HepG2 (cell line): ENCODE results near the gene ULBP1. TPM values are rescaled to one million over a fixed set of nuclear protein-coding genes. Genes with fewer than 3 reads are reported as not detected.
A peak's percentile ranks its signal among the peaks of the same experiment; 100 is the strongest.

ENCODE experiments used
- ARNT2 ChIP-seq: sonication (generic); formaldehyde crosslinking; IDR thresholded peaks from 2 replicates; pipeline ENCODE4 v1.8.0; 2022; ENCODE audit warnings: mild to moderate bottlenecking, low read depth, missing genetic modification reagents, moderate library complexity
- FOXA1 ChIP-seq, 2 experiments: fragments of 450-650 bp in 1 of 2; sonication (generic) in 1 of 2; formaldehyde crosslinking in 1 of 2; IDR thresholded peaks; 2 replicates each; pipeline versions ENCODE4 v1.4.0 to v1.6.1; 2016 to 2020; ENCODE audit warnings: missing genetic modification reagents in 1 of 2
- JUNB ChIP-seq: sonication (generic); formaldehyde crosslinking; IDR thresholded peaks from 2 replicates; pipeline ENCODE4 v1.8.0; 2022; ENCODE audit warnings: missing genetic modification reagents, mild to moderate bottlenecking, borderline replicate concordance
- MXD4 ChIP-seq: IDR thresholded peaks from 2 replicates; pipeline ENCODE4 v1.6.1; 2016; ENCODE audit warnings: mild to moderate bottlenecking, missing biosample characterization, missing genetic modification reagents
- NPAS2 ChIP-seq: sonication (generic); formaldehyde crosslinking; IDR thresholded peaks from 2 replicates; pipeline ENCODE4 v1.8.0; 2022; ENCODE audit warnings: mild to moderate bottlenecking, missing genetic modification reagents, borderline replicate concordance
- SOX13 ChIP-seq, 3 experiments: fragments of 450-650 bp in 1 of 3; sonication (generic) in 1 of 3; formaldehyde crosslinking in 1 of 3; IDR thresholded peaks in 2 of 3; conservative IDR thresholded peaks in 1 of 3; 2 replicates each; pipeline versions ENCODE4 v1.5.0 to v1.6.1; 2016 to 2020; ENCODE audit warnings: antibody characterized with exemption in 1 of 3, mild to moderate bottlenecking in 1 of 3, missing compliant biosample characterization in 1 of 3, missing genetic modification reagents in 1 of 3, moderate library complexity in 1 of 3
- WIZ ChIP-seq: sonication (generic); formaldehyde crosslinking; IDR thresholded peaks from 2 replicates; pipeline ENCODE4 v1.5.1; 2020; ENCODE audit warnings: mild to moderate bottlenecking, missing genetic modification reagents
- XRCC5 ChIP-seq: fragments of 200-400 bp; formaldehyde crosslinking; optimal IDR thresholded peaks from 2 replicates; pipeline ENCODE3; 2017; ENCODE audit warnings: mild to moderate bottlenecking, low read length
- polyA plus RNA-seq, 8 experiments: library from polyadenylated mRNA; depleted of rRNA in 3 of 8; stranded (reverse) in 7 of 8; unstranded in 1 of 8; fragments of >200 nt; fragmentation: Illumina TruSeq in 4 of 8; extraction: Trizol in 4 of 8; gene quantifications; 2 replicates each; pipeline versions ENCODE4 v1.2.1 to v1.2.3, GENCODE V29; 2011 to 2016; ENCODE audit warnings: low read depth in 4 of 8, missing spikeins in 1 of 8, mixed read lengths in 1 of 8; ENCODE audit not compliant: insufficient read depth in 1 of 8
- total RNA-seq, 5 experiments: library from RNA; depleted of rRNA; stranded (reverse); fragments of >200 nt; fragmentation: Illumina TruSeq; extraction: Trizol; gene quantifications; 2 replicates each; pipeline ENCODE4 v1.2.3, GENCODE V29; 2016; ENCODE audit warnings: low read depth in 1 of 5
- TF ChIP-seq, protein P1 (sequence below): sonication (generic); formaldehyde crosslinking; IDR thresholded peaks from 2 replicates; pipeline ENCODE4 v1.4.0; 2020; ENCODE audit warnings: missing genetic modification reagents, borderline replicate concordance
- TF ChIP-seq, protein P2 (sequence below): sonication (generic); formaldehyde crosslinking; IDR thresholded peaks from 2 replicates; pipeline ENCODE4 v1.9.0; 2021; ENCODE audit warnings: missing genetic modification reagents, borderline replicate concordance
- TF ChIP-seq, protein P3 (sequence below): sonication (generic); formaldehyde crosslinking; conservative IDR thresholded peaks from 2 replicates; pipeline ENCODE4 v1.8.0; 2022; ENCODE audit warnings: mild to moderate bottlenecking, moderate library complexity, missing genetic modification reagents
- TF ChIP-seq, protein P4 (sequence below): sonication (generic); formaldehyde crosslinking; IDR thresholded peaks from 2 replicates; pipeline ENCODE4 v1.4.0; 2020; ENCODE audit warnings: missing genetic modification reagents, mild to moderate bottlenecking, borderline replicate concordance
- TF ChIP-seq, protein P5 (sequence below): IDR thresholded peaks from 2 replicates; pipeline ENCODE4 v1.6.1; 2016

Gene ULBP1
- total and polyA plus RNA-seq, 2 of the 13 experiments (the other 11 are each of a cell fraction or from before 2014, with no cell fraction given) = 0.04 to 0.09 TPM

DNA sequence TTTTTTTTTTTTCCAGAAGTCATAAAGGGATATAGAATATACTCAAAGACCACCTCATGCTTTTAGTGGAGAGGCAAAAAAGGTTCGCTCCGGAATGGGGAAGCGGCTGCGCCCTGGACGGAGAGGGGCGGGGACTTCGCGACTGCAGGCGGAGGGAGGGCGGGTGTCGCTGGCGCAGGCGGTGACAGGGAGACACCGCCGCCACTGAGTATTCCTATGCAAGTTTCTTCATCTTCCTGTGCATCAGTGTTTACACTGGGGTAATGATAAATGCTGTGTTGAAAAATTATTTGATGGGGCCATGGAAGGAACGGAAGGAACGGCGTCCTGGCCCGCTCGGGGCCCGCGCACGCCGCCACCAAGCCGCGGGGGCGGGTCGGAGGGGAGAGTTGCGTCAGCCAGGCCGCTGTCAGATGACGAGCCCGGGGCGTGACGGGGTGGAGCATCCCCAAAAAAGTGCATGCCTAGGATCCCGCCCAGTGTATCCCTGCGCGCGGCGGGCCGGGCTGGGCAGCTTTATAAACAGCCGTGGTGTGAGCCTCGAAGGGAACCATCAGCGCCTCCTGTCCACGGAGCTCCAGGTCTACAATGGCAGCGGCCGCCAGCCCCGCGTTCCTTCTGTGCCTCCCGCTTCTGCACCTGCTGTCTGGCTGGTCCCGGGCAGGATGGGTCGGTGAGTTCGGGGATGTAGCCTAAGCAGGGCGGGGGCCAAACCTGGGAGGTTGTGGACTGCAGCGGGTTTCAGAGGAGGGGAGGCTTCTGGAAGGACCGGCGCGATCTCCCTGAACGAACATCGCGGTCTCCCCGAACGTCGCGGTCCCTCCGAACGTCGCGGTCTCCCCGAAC, at the start of gene ULBP1 (continued):
- TF ChIP-seq, protein P1, sequence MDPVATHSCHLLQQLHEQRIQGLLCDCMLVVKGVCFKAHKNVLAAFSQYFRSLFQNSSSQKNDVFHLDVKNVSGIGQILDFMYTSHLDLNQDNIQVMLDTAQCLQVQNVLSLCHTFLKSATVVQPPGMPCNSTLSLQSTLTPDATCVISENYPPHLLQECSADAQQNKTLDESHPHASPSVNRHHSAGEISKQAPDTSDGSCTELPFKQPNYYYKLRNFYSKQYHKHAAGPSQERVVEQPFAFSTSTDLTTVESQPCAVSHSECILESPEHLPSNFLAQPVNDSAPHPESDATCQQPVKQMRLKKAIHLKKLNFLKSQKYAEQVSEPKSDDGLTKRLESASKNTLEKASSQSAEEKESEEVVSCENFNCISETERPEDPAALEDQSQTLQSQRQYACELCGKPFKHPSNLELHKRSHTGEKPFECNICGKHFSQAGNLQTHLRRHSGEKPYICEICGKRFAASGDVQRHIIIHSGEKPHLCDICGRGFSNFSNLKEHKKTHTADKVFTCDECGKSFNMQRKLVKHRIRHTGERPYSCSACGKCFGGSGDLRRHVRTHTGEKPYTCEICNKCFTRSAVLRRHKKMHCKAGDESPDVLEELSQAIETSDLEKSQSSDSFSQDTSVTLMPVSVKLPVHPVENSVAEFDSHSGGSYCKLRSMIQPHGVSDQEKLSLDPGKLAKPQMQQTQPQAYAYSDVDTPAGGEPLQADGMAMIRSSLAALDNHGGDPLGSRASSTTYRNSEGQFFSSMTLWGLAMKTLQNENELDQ = no peak
- TF ChIP-seq XRCC5 (no peak), ARNT2 (CRISPR knock-in tag) (peak; percentile 66; the same call in 1 of the 2 replicates), JUNB (CRISPR knock-in tag) (no peak), WIZ (CRISPR knock-in tag) (no peak), NPAS2 (CRISPR knock-in tag) (no peak), FOXA1 (IDR thresholded peaks at IDR 0.05) (no peak), FOXA1 (CRISPR knock-in tag; IDR thresholded peaks at IDR 0.05) (0 out of 2 replicates have a peak, but pooled peaks have one; percentile 15), MXD4 (no peak), SOX13 (IDR thresholded peaks at IDR 0.05) (no peak), SOX13 (CRISPR knock-in tag; conservative IDR thresholded peaks at IDR 0.05 in 1 of 2, IDR thresholded peaks at IDR 0.05 in 1 of 2) (no peak)
- TF ChIP-seq, protein P2, sequence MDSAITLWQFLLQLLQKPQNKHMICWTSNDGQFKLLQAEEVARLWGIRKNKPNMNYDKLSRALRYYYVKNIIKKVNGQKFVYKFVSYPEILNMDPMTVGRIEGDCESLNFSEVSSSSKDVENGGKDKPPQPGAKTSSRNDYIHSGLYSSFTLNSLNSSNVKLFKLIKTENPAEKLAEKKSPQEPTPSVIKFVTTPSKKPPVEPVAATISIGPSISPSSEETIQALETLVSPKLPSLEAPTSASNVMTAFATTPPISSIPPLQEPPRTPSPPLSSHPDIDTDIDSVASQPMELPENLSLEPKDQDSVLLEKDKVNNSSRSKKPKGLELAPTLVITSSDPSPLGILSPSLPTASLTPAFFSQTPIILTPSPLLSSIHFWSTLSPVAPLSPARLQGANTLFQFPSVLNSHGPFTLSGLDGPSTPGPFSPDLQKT (CRISPR knock-in tag) = no peak
- TF ChIP-seq, protein P3, sequence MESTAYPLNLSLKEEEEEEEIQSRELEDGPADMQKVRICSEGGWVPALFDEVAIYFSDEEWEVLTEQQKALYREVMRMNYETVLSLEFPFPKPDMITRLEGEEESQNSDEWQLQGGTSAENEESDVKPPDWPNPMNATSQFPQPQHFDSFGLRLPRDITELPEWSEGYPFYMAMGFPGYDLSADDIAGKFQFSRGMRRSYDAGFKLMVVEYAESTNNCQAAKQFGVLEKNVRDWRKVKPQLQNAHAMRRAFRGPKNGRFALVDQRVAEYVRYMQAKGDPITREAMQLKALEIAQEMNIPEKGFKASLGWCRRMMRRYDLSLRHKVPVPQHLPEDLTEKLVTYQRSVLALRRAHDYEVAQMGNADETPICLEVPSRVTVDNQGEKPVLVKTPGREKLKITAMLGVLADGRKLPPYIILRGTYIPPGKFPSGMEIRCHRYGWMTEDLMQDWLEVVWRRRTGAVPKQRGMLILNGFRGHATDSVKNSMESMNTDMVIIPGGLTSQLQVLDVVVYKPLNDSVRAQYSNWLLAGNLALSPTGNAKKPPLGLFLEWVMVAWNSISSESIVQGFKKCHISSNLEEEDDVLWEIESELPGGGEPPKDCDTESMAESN (CRISPR knock-in tag) = 0 out of 2 replicates have a peak, but pooled peaks have one; percentile 38
- TF ChIP-seq, protein P4, sequence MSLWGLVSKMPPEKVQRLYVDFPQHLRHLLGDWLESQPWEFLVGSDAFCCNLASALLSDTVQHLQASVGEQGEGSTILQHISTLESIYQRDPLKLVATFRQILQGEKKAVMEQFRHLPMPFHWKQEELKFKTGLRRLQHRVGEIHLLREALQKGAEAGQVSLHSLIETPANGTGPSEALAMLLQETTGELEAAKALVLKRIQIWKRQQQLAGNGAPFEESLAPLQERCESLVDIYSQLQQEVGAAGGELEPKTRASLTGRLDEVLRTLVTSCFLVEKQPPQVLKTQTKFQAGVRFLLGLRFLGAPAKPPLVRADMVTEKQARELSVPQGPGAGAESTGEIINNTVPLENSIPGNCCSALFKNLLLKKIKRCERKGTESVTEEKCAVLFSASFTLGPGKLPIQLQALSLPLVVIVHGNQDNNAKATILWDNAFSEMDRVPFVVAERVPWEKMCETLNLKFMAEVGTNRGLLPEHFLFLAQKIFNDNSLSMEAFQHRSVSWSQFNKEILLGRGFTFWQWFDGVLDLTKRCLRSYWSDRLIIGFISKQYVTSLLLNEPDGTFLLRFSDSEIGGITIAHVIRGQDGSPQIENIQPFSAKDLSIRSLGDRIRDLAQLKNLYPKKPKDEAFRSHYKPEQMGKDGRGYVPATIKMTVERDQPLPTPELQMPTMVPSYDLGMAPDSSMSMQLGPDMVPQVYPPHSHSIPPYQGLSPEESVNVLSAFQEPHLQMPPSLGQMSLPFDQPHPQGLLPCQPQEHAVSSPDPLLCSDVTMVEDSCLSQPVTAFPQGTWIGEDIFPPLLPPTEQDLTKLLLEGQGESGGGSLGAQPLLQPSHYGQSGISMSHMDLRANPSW (CRISPR knock-in tag) = no peak
- TF ChIP-seq, protein P5, sequence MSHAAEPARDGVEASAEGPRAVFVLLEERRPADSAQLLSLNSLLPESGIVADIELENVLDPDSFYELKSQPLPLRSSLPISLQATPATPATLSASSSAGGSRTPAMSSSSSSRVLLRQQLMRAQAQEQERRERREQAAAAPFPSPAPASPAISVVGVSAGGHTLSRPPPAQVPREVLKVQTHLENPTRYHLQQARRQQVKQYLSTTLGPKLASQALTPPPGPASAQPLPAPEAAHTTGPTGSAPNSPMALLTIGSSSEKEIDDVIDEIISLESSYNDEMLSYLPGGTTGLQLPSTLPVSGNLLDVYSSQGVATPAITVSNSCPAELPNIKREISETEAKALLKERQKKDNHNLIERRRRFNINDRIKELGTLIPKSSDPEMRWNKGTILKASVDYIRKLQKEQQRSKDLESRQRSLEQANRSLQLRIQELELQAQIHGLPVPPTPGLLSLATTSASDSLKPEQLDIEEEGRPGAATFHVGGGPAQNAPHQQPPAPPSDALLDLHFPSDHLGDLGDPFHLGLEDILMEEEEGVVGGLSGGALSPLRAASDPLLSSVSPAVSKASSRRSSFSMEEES (CRISPR knock-in tag) = no peak
